HuH-7 (cell line): ENCODE data around the gene CSPG4.
"Not testable (repeated sequence)": the region's sequence is repeated elsewhere in the genome, so short reads cannot be mapped to it uniquely, and the experiment has no call there.

Experiments
- DNase-seq: peaks from one replicate; pipeline ENCODE4 v3.0.0; 2011; ENCODE audit warnings: low spot score

The CSPG4 gene

GRCh38 chr15:75704618-75705017 lies 8.0 kb downstream of the CSPG4 start:
- DNase-seq: no peak

GRCh38 chr15:75704263-75704615 lies 8.4 kb downstream of the CSPG4 start:
- DNase-seq: no peak

- DNase-seq: not testable (repeated sequence)
Measured at GRCh38 chr15:75703440-75704262, 9.0 kb downstream of the CSPG4 start.

- DNase-seq: no peak
Measured at GRCh38 chr15:75702436-75702835, 10.2 kb downstream of the CSPG4 start.

- DNase-seq: not testable (repeated sequence)
Measured at GRCh38 chr15:75701071-75702003, 11.3 kb downstream of the CSPG4 start.

GRCh38 chr15:75699961-75700874 lies 12.4 kb downstream of the CSPG4 start:
- DNase-seq: not testable (repeated sequence)

- not testable (repeated sequence) for DNase-seq
Measured at GRCh38 chr15:75699517-75699916, 13.1 kb downstream of the CSPG4 start.

- DNase-seq: not testable (repeated sequence)
Measured at GRCh38 chr15:75697974-75698747, 14.5 kb downstream of the CSPG4 start.

- DNase-seq: no peak
Measured at GRCh38 chr15:75697523-75697922, 15.1 kb downstream of the CSPG4 start.

GRCh38 chr15:75696854-75697259 lies 15.8 kb downstream of the CSPG4 start:
- no peak for DNase-seq

- DNase-seq: no peak
Measured at GRCh38 chr15:75696311-75696720, 16.3 kb downstream of the CSPG4 start.

GRCh38 chr15:75695634-75696310 lies 16.9 kb downstream of the CSPG4 start:
- no peak for DNase-seq

GRCh38 chr15:75695220-75695619 lies 17.4 kb downstream of the CSPG4 start:
- DNase-seq: no peak

- DNase-seq: peak; percentile 81
Measured at GRCh38 chr15:75694241-75695182, 18.1 kb downstream of the CSPG4 start.

GRCh38 chr15:75693501-75694240 lies 19.0 kb downstream of the CSPG4 start:
- no peak for DNase-seq

GRCh38 chr15:75693028-75693427 lies 19.6 kb downstream of the CSPG4 start:
- not testable (repeated sequence) for DNase-seq

GRCh38 chr15:75692311-75692710 lies 20.3 kb downstream of the CSPG4 start:
- DNase-seq: not testable (repeated sequence)

GRCh38 chr15:75689429-75689828 lies 23.2 kb downstream of the CSPG4 start:
- not testable (repeated sequence) for DNase-seq

- DNase-seq: no peak
Measured at GRCh38 chr15:75688831-75689230, 23.8 kb downstream of the CSPG4 start.
